Esophagus squamous epithelium (tissue), 5 donors: ENCODE data around the gene SEC11C. TPM values are rescaled to one million over a fixed set of nuclear protein-coding genes. Genes with fewer than 3 reads are reported as not detected.

Experiments
- DNase-seq: peaks from one replicate; lab custom pipeline; 2025; lab: John Stamatoyannopoulos, UW
- H3K27ac ChIP-seq, 4 donors: fragments of 200-600 bp; sonication (generic); one replicate each; pipeline ENCODE4 v1.5.1; 2016 to 2019; ENCODE audit warnings: mild to moderate bottlenecking in 1 of 4
- H3K27me3 ChIP-seq, 4 donors: fragments of 200-600 bp; sonication (generic); 1 replicate in 3 of 4; 2 replicates in 1 of 4; pipeline versions ENCODE4 v1.5.1 to v1.6.0; 2017 to 2021; ENCODE audit warnings: antibody characterized with exemption in 1 of 4
- H3K36me3 ChIP-seq, 3 donors: fragments of 200-600 bp; sonication (generic); one replicate each; pipeline ENCODE4 v1.5.1; 2016 to 2019
- H3K4me1 ChIP-seq, 3 donors: fragments of 200-600 bp; sonication (generic); one replicate each; pipeline ENCODE4 v1.5.1; 2017 to 2019
- H3K4me3 ChIP-seq, 4 donors: fragments of 200-600 bp; sonication (generic); 1 replicate in 3 of 4; 2 replicates in 1 of 4; pipeline ENCODE4 v1.5.1; 2016 to 2019; ENCODE audit warnings: mild to moderate bottlenecking in 2 of 4, moderate library complexity in 1 of 4
- H3K9me3 ChIP-seq, 3 donors: fragments of 200-600 bp; sonication (generic); one replicate each; pipeline ENCODE4 v1.5.1; 2016 to 2019
- POLR2A ChIP-seq, 4 donors: fragments of 450-650 bp; IDR thresholded peaks; one replicate each; pipeline ENCODE4 v1.6.1; 2017; ENCODE audit warnings: antibody characterized with exemption in 4 of 4, mild to moderate bottlenecking in 4 of 4, moderate library complexity in 3 of 4
- WGBS, 2 donors: methylation state at CpG; one replicate each; pipeline ENCODE4 v1.1.5; 2018; 5-methylcytosine and 5-hydroxymethylcytosine counted together
- intact Hi-C: fragments of 100-400 bp; cut with DNase I; formaldehyde crosslinking; loops from one replicate; pipeline ENCODE4 v1.15.0; 2022
- total RNA-seq, 4 donors: library from RNA; depleted of rRNA; stranded (reverse); fragments of >200 nt; gene quantifications; one replicate each; pipeline ENCODE4 v1.1.0, GENCODE V29; 2016
- TF ChIP-seq, protein P1 (sequence below), 6 experiments: fragments of 450-650 bp in 4 of 6; fragments of 200-600 bp in 2 of 6; sonication (generic) in 2 of 6; IDR thresholded peaks; one replicate each; pipeline ENCODE4 v1.5.1; 2016 to 2019; ENCODE audit warnings: antibody characterized with exemption in 6 of 6, mild to moderate bottlenecking in 4 of 6, moderate library complexity in 4 of 6
- donor health status: DM: yes; HTN: yes; CAD: no.

Gene SEC11C
- total RNA-seq, 4 donors from 2014 or later, result 29.6 to 61.8 (median 31.7) TPM

DNA sequence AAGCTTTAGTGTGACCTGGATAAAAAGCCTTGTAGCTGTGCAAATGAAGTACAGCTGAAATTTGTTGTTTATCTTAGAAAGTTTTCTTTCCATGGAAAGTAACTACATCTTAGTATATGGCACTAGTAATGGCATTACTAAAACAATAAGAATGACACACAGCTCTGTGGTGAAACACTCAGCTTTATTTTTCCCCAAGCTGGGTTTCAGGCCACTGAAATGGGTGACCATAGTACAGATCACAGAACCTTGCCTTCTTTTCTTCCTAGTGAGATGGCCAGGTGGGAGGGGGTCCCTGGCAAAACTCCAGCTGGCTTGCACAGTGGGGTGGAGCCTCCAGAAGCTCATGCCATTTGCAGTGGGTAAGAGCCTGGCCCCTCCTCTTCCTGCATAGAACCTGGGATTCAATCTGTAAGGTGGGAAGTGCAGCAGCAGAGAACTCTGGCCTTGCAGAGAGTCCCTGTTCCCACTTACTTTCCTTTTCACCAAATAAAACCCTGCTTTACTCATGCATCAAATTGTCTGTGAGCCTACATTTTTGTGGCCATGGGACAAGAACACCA lies 62.7 kb downstream of the SEC11C start:
- Histone ChIP-seq H3K27me3 (peaks cover 0 to 22% (median 0%) of the 10 kb centered on the region in 4 donors), H3K9me3 (no peaks in the 10 kb centered on the region), H3K27ac (no peak overlapping the region), H3K4me1 (no peaks in the 10 kb centered on the region), H3K4me3 (no peak overlapping the region), H3K36me3 (no peaks in the 10 kb centered on the region)
- no peak for DNase-seq
- intact Hi-C loops, result no loop called here
- TF ChIP-seq, protein P1, sequence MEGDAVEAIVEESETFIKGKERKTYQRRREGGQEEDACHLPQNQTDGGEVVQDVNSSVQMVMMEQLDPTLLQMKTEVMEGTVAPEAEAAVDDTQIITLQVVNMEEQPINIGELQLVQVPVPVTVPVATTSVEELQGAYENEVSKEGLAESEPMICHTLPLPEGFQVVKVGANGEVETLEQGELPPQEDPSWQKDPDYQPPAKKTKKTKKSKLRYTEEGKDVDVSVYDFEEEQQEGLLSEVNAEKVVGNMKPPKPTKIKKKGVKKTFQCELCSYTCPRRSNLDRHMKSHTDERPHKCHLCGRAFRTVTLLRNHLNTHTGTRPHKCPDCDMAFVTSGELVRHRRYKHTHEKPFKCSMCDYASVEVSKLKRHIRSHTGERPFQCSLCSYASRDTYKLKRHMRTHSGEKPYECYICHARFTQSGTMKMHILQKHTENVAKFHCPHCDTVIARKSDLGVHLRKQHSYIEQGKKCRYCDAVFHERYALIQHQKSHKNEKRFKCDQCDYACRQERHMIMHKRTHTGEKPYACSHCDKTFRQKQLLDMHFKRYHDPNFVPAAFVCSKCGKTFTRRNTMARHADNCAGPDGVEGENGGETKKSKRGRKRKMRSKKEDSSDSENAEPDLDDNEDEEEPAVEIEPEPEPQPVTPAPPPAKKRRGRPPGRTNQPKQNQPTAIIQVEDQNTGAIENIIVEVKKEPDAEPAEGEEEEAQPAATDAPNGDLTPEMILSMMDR (IDR thresholded peaks at IDR 0.05), result no peak
- TF ChIP-seq POLR2A (IDR thresholded peaks at IDR 0.05), result no peak

DNA sequence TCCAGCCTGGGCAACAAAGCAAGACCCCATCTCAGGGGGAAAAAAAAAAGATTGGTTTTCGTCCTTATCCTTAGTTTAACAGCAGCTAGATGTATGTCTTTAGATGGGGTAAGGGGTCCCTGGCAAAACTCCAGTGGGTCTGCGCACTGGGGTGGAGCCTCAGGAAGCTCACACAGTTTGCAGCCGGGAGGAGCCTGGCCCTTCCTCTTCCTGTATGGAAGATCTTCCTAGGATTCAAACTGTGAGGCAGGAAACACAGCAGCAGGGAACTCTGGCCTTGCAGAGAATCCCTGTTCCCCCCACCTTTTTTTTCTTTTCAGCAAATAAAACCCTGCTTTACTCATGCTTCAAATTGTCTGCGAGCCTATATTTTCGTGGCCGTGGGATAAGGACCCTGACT lies 67.8 kb downstream of the SEC11C start:
- no peaks in the 10 kb centered on the region for H3K36me3 ChIP-seq
- H3K9me3 ChIP-seq, result no peaks in the 10 kb centered on the region
- TF ChIP-seq, protein P1 (IDR thresholded peaks at IDR 0.05), result no peak
- TF ChIP-seq POLR2A (IDR thresholded peaks at IDR 0.05), result no peak
- intact Hi-C loops, result no loop called here
- 77 to 78% methylated on average over 6 of the region's 6 CpGs for WGBS, 2 donors
- no peaks in the 10 kb centered on the region for H3K4me1 ChIP-seq
- DNase-seq, result no peak
- H3K27ac ChIP-seq, result no peak overlapping the region
- no peak overlapping the region for H3K4me3 ChIP-seq
- H3K27me3 ChIP-seq, result peaks cover 0 to 16% (median 0%) of the 10 kb centered on the region in 4 donors

Other genes starting within 250 kb of the SEC11C start
- gene GRP, start 80.3 kb downstream of the SEC11C start, total RNA-seq, result not detected
- not detected for gene RAX, start 133.6 kb downstream of the SEC11C start, total RNA-seq
- gene CPLX4, start 178.8 kb downstream of the SEC11C start, total RNA-seq, result under 1 TPM in 1 of 4 donors, not detected in 3; 0.31 TPM
- gene LMAN1, start 219.4 kb downstream of the SEC11C start, total RNA-seq, result 10 to 100 TPM; 67.1 to 80.3 (median 70.6) TPM